ENCODE measurements around the gene MYO18B.

The MYO18B gene

GRCh38 chr22:26056455-26057200 is 314.6 kb downstream of the MYO18B start:
- DNase-seq, result no peak

GRCh38 chr22:26057731-26058130 is 315.7 kb downstream of the MYO18B start:
- no peak for DNase-seq

- no peak for DNase-seq
Measured at GRCh38 chr22:26064048-26064447, 322.1 kb downstream of the MYO18B start.

- no peak for DNase-seq
Measured at GRCh38 chr22:26065847-26066246, 323.9 kb downstream of the MYO18B start.

GRCh38 chr22:26066534-26066933 is 324.5 kb downstream of the MYO18B start:
- DNase-seq, result no peak

DNA sequence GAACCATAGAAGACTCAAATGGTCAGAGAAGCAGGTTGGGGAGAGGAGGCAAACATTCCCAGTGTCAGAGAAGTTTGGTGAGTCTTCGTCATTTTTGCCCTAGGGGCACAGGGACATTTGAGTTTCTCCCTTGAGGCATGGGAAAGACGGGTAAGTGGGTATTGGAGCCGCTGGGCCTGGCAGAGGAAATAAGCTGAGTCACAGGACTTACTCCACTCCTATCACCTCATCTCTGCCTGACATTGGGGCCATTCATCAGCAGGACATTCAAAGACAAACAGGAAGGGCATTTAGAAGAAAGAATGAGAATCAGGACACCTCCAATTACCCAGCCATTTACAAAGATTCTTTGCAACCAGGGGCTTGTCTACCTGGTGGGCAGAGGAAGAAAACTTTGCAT is 326.6 kb downstream of the MYO18B start:
- DNase-seq, result no peak

DNA sequence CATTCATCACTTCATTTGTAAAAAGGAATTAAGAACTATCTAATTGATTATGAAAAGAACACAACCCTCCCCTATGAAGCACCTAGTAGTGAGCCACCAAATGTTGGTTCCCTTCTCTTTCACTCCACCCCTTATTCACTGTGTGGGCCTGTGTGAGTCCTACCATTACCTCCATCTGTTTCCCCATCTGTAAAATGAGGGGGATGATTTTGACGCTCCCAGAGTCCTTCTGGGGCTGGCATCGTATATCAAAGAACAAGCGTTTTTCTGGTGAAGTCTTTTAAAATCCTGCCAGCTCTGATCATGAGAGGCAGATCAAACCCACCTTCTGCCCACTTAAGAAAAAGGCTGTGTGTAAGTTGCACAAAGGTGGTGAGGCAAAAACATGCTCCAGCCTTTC is 330.6 kb downstream of the MYO18B start:
- no peak for DNase-seq

DNA sequence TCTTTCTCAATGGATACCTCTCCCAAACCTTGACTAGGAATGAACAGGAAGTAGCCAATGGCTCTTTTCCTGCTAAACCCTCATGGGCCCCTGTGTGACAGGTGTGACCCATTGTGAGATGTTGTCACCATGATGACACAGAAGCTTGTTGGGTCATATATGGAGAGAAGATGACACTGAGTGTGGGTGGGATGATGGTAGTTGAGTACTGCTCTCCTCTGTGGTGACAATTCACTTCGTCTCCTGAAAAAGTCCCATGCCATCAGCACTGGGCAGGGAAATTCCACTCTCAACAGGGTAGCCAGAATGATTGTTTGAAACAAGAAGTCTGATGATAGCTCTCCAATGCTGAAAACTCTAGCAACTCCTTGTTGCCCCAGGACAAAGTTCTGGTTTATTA is 333.3 kb downstream of the MYO18B start:
- no peak for DNase-seq

- DNase-seq, result peak; percentile 3
Measured at GRCh38 chr22:26079009-26079408, 337.0 kb downstream of the MYO18B start.
